ENCODE measurements around the gene GPR75.

GPR75 gene

DNA sequence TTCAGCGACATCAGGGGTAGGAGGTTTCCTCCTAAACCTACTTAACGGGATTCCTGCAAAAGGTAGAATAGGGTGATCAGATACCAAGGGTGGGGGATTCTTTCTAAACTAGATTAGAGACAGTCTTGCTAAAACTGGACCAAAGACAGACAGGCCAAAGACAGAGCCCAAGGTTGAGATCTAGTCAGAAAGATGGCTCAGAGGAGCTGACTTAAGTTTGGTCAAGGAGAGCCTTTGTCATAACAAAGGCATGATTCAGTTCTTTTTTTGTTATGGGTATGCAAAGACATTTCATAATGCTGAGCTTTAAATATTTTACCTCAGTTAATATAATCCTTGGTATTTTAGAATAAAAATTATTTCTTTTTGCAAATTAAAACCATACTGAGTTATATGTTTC is 17.8 kb upstream of the GPR75 start:
- Histone ChIP-seq H3K4me3 (ENCODE audit: low read depth, low read length) (no peak overlapping the region), H3K27me3 (ENCODE audit: control insufficient read depth, insufficient read depth, low read length) (no peaks in the 10 kb centered on the region), H3K9me3 (ENCODE audit: control insufficient read depth, insufficient read depth, low read length) (no peaks in the 10 kb centered on the region), H3K36me3 (ENCODE audit: control insufficient read depth, insufficient read depth, low read length) (peaks cover 16% of the 10 kb centered on the region), H3K9ac (ENCODE audit: low read depth, low read length) (no peak overlapping the region), H3K4me1 (ENCODE audit: control insufficient read depth, insufficient read depth, low read length) (no peaks in the 10 kb centered on the region)

DNA sequence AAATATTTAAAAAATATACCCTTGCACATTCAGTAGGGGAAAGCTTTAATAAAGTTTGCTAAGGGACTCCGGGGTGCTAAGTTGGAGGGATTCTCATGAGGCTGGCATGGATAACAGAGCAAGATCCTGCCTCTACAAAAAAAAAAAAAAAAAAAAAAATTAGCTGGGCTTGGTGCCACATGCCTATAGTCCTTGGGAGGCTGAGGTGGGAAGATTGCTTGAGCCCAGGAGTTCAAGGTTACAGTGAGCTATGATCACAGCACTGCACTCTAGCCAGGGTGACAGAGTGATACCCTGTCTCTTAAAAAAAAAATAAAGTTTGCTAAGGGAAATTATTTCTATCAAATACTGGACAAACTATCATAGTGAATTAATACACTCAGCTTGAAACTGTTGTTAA is 17.3 kb upstream of the GPR75 start:
- no peaks in the 10 kb centered on the region for H3K4me1 ChIP-seq (ENCODE audit: control insufficient read depth, insufficient read depth, low read length)
- no peaks in the 10 kb centered on the region for H3K9me3 ChIP-seq (ENCODE audit: control insufficient read depth, insufficient read depth, low read length)
- H3K4me3 ChIP-seq (ENCODE audit: low read depth, low read length) = no peak overlapping the region
- H3K27me3 ChIP-seq (ENCODE audit: control insufficient read depth, insufficient read depth, low read length) = no peaks in the 10 kb centered on the region
- H3K9ac ChIP-seq (ENCODE audit: low read depth, low read length) = no peak overlapping the region
- peaks cover 13% of the 10 kb centered on the region for H3K36me3 ChIP-seq (ENCODE audit: control insufficient read depth, insufficient read depth, low read length)

DNA sequence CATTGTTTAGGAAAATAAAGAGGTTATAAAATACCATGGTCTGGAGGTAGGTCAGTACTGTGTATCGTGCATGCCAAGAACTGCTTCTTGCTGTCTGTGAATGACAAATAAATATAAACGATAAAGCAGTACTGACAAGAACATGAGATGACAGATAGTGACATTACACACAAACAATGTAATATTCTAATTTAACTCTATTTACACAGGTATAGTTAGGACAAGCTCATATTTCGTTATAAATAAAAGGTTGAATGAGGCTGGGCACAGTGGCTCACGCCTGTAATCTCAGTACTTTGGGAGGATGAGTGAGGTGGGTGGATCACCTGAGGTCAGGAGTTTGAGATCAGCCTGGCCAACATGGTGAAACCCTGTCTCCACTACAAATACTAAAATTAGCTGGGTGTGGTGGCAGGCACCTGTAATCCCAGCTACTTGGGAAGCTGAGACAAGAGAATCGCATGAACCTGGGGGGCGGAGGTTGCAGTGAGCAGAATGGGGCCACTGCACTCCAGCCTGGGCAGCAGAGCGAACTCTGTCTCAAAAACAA is 14.7 kb upstream of the GPR75 start:
- Histone ChIP-seq H3K4me3 (ENCODE audit: low read depth, low read length) (no peak overlapping the region), H3K36me3 (ENCODE audit: control insufficient read depth, insufficient read depth, low read length) (peaks cover 8% of the 10 kb centered on the region), H3K4me1 (ENCODE audit: control insufficient read depth, insufficient read depth, low read length) (no peaks in the 10 kb centered on the region), H3K27me3 (ENCODE audit: control insufficient read depth, insufficient read depth, low read length) (no peaks in the 10 kb centered on the region), H3K9me3 (ENCODE audit: control insufficient read depth, insufficient read depth, low read length) (no peaks in the 10 kb centered on the region), H3K9ac (ENCODE audit: low read depth, low read length) (no peak overlapping the region)

DNA sequence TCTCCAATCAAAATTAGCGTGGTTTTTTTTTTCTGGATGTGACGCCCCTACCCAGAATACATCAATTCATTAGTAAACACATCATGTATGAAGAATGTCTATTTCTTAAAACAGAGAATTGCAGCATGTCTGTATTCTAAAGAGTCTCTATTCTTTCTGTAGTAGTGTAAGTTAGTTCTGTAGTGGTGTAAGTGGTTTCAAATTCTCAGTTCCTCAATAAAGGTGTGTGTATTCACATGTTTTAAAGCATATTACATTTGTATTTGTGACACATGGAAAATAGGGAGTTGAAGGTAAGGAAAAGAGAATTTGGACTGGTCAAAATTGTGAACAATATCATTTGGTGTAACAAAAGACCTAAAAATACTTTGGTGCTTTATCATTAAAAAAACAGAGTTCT is 8.0 kb upstream of the GPR75 start:
- Histone ChIP-seq H3K4me1 (ENCODE audit: control insufficient read depth, insufficient read depth, low read length) (no peaks in the 10 kb centered on the region), H3K27me3 (ENCODE audit: control insufficient read depth, insufficient read depth, low read length) (no peaks in the 10 kb centered on the region), H3K36me3 (ENCODE audit: control insufficient read depth, insufficient read depth, low read length) (peaks cover 5% of the 10 kb centered on the region), H3K4me3 (ENCODE audit: low read depth, low read length) (no peak overlapping the region), H3K9ac (ENCODE audit: low read depth, low read length) (no peak overlapping the region), H3K9me3 (ENCODE audit: control insufficient read depth, insufficient read depth, low read length) (no peaks in the 10 kb centered on the region)

DNA sequence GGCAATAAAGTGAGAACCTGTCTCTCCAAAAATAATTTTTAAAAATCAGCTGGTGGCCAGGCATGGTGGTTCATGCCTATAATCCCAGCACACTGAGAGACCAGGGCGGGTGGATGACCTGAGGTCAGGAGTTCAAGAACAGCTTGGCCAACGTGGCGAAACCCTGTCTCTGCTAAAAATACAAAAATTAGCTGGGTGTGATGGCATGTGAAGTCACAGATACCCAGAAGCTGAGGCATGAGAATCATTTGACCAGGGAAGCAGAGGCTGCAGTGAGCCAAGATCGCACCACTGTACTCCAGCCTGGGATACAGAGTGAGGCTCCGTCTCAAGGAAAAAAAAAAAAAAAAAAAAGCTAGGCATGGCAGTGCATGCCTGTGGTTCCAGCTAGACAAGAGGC is 7.4 kb upstream of the GPR75 start:
- Histone ChIP-seq H3K4me1 (ENCODE audit: control insufficient read depth, insufficient read depth, low read length) (no peaks in the 10 kb centered on the region), H3K27me3 (ENCODE audit: control insufficient read depth, insufficient read depth, low read length) (no peaks in the 10 kb centered on the region), H3K36me3 (ENCODE audit: control insufficient read depth, insufficient read depth, low read length) (peaks cover 5% of the 10 kb centered on the region), H3K4me3 (ENCODE audit: low read depth, low read length) (no peak overlapping the region), H3K9ac (ENCODE audit: low read depth, low read length) (no peak overlapping the region), H3K9me3 (ENCODE audit: control insufficient read depth, insufficient read depth, low read length) (no peaks in the 10 kb centered on the region)

DNA sequence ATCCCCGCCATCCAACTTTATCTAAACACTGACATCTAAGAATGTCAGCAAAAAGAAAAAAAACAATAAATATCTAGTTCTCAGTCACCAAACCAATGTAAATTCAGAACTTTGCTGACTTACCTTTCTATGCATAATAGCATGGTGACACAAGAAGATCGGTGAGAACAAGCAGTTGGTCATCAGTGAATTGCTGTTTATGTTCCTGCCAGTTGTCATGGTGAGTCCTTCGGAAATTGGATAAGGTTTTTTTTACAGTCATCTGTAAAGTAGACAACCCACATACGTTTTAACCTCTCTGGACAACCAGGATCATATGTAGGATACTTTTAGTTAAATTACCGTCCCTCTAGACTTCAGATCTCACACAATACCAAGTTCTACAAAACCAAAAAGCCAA is 6.2 kb upstream of the GPR75 start:
- Histone ChIP-seq H3K27me3 (ENCODE audit: control insufficient read depth, insufficient read depth, low read length) (no peaks in the 10 kb centered on the region), H3K4me3 (ENCODE audit: low read depth, low read length) (no peak overlapping the region), H3K9me3 (ENCODE audit: control insufficient read depth, insufficient read depth, low read length) (no peaks in the 10 kb centered on the region), H3K36me3 (ENCODE audit: control insufficient read depth, insufficient read depth, low read length) (peaks cover 5% of the 10 kb centered on the region), H3K4me1 (ENCODE audit: control insufficient read depth, insufficient read depth, low read length) (no peaks in the 10 kb centered on the region), H3K9ac (ENCODE audit: low read depth, low read length) (no peak overlapping the region)

DNA sequence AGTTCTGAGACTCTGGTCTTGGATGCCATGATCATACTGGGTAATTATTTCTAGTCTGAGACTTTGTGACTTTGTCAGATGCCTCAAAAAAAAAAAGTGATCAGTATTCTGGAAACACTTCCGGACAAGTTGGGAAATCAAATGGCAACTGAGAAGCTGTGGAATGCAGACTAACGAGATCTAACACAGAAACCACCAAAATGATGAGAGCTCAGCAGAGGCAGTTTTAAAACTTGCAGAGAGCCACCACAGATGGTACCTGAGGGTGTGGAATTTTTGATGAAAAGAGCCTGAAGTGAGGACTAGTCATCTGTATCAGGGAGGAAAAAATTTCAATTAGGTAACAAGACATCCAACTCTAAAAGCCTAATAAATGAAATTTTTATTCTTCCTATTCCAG is 5.5 kb upstream of the GPR75 start:
- Histone ChIP-seq H3K27me3 (ENCODE audit: control insufficient read depth, insufficient read depth, low read length) (no peaks in the 10 kb centered on the region), H3K4me3 (ENCODE audit: low read depth, low read length) (no peak overlapping the region), H3K4me1 (ENCODE audit: control insufficient read depth, insufficient read depth, low read length) (peaks cover 5% of the 10 kb centered on the region), H3K9ac (ENCODE audit: low read depth, low read length) (no peak overlapping the region), H3K36me3 (ENCODE audit: control insufficient read depth, insufficient read depth, low read length) (peaks cover 5% of the 10 kb centered on the region), H3K9me3 (ENCODE audit: control insufficient read depth, insufficient read depth, low read length) (no peaks in the 10 kb centered on the region)

DNA sequence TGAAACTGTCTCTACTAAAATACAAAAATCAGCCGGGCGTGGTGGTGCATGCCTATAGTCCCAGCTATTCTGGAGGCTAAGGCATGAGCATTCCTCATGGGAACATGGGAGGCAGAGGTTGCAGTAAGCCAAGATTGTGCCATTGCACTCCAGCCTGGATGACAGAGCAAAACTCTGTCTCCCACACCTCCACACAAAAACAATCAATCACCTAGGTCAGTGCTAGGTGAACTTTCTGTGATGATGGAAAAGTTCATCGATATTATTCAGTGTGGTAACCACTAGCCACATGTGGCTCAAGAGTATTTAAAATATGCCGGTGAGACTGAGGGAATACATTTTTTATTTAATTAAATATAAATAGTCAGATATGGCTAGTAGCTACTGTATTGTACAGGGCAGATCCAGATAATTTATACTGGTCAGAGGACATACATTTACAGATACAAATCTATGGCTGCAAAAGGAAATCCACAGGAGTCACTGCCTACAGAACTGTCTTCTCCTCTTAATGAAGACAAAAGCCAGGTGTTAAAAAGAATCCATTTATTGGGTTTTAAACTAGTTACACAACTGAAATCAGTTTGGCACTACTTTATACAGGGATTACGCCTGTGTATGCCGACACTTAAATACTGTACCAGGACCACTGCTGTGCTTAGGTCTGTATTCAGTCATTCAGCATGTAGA is 3.9 kb upstream of the GPR75 start:
- Histone ChIP-seq H3K4me3 (ENCODE audit: low read depth, low read length) (no peak overlapping the region), H3K27me3 (ENCODE audit: control insufficient read depth, insufficient read depth, low read length) (no peaks in the 10 kb centered on the region), H3K36me3 (ENCODE audit: control insufficient read depth, insufficient read depth, low read length) (peaks cover 5% of the 10 kb centered on the region), H3K9ac (ENCODE audit: low read depth, low read length) (no peak overlapping the region), H3K9me3 (ENCODE audit: control insufficient read depth, insufficient read depth, low read length) (no peaks in the 10 kb centered on the region), H3K4me1 (ENCODE audit: control insufficient read depth, insufficient read depth, low read length) (peaks cover 5% of the 10 kb centered on the region)

DNA sequence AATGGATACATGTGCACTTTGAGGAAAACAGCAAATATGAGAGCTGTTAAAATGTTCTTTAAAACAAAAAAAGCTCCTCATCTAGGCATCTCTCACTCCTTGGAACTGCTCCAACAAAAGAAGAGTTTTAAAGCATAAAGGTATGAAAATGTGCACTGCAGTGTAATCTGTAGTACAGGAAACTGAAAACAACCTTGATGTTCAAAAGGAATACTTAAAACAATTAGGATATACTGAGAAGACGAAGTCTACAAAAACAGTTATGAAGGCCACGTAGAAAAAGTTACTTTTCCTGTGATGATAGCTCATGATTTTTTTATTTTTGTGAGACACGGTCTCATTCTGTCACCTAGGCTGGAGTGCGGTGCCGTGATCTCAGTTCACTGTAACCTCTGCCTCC is 2.1 kb upstream of the GPR75 start:
- Histone ChIP-seq H3K9me3 (ENCODE audit: control insufficient read depth, insufficient read depth, low read length) (no peaks in the 10 kb centered on the region), H3K4me1 (ENCODE audit: control insufficient read depth, insufficient read depth, low read length) (peaks cover 5% of the 10 kb centered on the region), H3K36me3 (ENCODE audit: control insufficient read depth, insufficient read depth, low read length) (no peaks in the 10 kb centered on the region), H3K4me3 (ENCODE audit: low read depth, low read length) (no peak overlapping the region), H3K27me3 (ENCODE audit: control insufficient read depth, insufficient read depth, low read length) (no peaks in the 10 kb centered on the region), H3K9ac (ENCODE audit: low read depth, low read length) (no peak overlapping the region)

DNA sequence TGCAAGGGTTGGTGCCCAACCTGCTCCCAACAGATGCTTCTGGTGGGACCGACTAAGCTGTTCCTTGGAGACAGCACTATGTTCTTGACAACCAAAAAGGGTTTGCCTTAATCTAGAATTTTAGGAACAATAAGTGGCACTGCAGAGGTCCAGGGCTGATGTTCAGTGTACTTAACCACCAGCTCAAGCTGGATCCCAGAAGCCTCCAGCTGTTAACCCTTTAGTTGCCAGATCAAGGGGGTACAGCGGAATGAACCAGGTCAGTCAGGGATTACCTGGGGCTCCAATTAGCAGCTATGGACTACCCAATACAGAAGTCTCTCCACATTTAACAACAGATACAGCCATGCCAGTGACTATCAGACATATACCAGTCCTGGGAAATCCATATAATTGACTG is 3.5 kb downstream of the GPR75 start:
- Histone ChIP-seq H3K9ac (ENCODE audit: low read depth, low read length) (no peak overlapping the region), H3K36me3 (ENCODE audit: control insufficient read depth, insufficient read depth, low read length) (no peaks in the 10 kb centered on the region), H3K27me3 (ENCODE audit: control insufficient read depth, insufficient read depth, low read length) (no peaks in the 10 kb centered on the region)

DNA sequence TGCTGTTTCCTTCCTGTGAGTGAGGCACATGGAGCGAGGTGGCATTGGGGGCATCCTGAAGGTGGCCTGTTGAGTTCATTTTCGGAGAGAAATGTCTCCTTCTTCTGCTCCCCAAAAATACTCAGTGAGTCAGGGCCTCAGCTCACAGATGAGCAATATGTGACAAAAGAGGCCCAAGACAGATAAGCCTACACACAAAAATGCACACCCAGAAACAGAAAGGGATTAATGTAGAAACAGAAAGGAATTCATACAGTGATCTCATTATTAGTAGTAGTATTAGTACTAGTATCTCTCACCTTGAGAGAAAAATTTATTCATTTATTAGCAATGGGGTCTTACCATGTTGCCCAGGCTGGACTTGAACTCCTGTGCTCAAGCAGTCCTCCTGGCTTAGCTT is 5.1 kb downstream of the GPR75 start:
- Histone ChIP-seq H3K9ac (ENCODE audit: low read depth, low read length) (no peak overlapping the region), H3K4me1 (ENCODE audit: control insufficient read depth, insufficient read depth, low read length) (no peaks in the 10 kb centered on the region), H3K27me3 (ENCODE audit: control insufficient read depth, insufficient read depth, low read length) (no peaks in the 10 kb centered on the region), H3K36me3 (ENCODE audit: control insufficient read depth, insufficient read depth, low read length) (no peaks in the 10 kb centered on the region), H3K4me3 (ENCODE audit: low read depth, low read length) (no peak overlapping the region), H3K9me3 (ENCODE audit: control insufficient read depth, insufficient read depth, low read length) (no peaks in the 10 kb centered on the region)

More for the DNA sequence above, 3.5 kb downstream of the GPR75 start:
- Histone ChIP-seq H3K9me3 (ENCODE audit: control insufficient read depth, insufficient read depth, low read length) (no peaks in the 10 kb centered on the region), H3K4me3 (ENCODE audit: low read depth, low read length) (no peak overlapping the region), H3K4me1 (ENCODE audit: control insufficient read depth, insufficient read depth, low read length) (peaks cover 5% of the 10 kb centered on the region)

DNA sequence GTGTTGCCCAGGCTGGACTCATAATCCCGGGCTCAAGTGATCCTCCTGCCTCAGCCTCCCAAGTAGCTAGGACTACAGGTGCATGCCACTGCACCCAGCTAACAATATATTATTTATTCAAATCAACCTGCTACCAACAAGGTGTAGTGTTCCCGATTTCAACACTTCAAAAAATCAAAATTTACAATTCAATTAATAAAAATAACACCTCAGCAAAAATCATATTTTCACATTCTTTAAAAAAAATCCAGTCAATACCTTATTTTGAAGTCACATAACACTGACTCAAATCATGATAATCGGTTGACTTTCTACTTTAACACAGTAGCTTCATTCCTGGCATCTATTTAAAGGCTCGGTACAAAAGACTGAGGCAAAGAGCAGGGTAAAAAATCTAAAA is 7.2 kb downstream of the GPR75 start:
- no peaks in the 10 kb centered on the region for H3K4me1 ChIP-seq (ENCODE audit: control insufficient read depth, insufficient read depth, low read length)
- no peaks in the 10 kb centered on the region for H3K36me3 ChIP-seq (ENCODE audit: control insufficient read depth, insufficient read depth, low read length)
- no peaks in the 10 kb centered on the region for H3K9me3 ChIP-seq (ENCODE audit: control insufficient read depth, insufficient read depth, low read length)
- no peak overlapping the region for H3K9ac ChIP-seq (ENCODE audit: low read depth, low read length)
- H3K4me3 ChIP-seq (ENCODE audit: low read depth, low read length) = no peak overlapping the region
- H3K27me3 ChIP-seq (ENCODE audit: control insufficient read depth, insufficient read depth, low read length) = no peaks in the 10 kb centered on the region

Measured in iPS-15b (cell line).